ENCODE results near the gene ARFGAP3. TPM values are rescaled to one million over a fixed set of nuclear protein-coding genes. Genes with fewer than 3 reads are reported as not detected.
"Not testable (repeated sequence)": the region's sequence is repeated elsewhere in the genome, so short reads cannot be mapped to it uniquely, and the experiment has no call there.

Gene ARFGAP3
- total RNA-seq, 1 donor from 2014 or later: 38.0 TPM

DNA sequence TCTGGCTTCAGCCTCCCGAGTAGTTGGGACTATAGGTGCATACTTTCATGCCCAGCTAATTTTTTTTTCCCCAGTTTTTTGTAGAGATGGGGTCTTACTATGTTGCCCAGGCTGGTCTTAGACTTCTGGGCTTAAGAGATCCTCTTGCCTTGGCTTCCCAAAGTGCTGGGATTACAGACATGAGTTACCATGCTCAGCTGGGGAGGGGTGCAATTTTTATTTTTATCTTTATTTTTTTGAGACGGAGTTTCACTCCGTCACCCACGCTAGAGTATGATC lies 86.7 kb downstream of the ARFGAP3 start:
- H3K36me3 Mint-ChIP-seq (ENCODE audit: low read depth): no peaks in the 10 kb centered on the region
- no peak overlapping the region for H3K4me3 Mint-ChIP-seq
- H3K4me1 Mint-ChIP-seq (ENCODE audit: low read depth): no peaks in the 10 kb centered on the region
- H3K9me3 Mint-ChIP-seq: no peaks in the 10 kb centered on the region
- intact Hi-C loops (cut with micrococcal nuclease): no loop called here
- no peak overlapping the region for H3K27ac Mint-ChIP-seq
- no peaks in the 10 kb centered on the region for H3K27me3 Mint-ChIP-seq (ENCODE audit: insufficient read depth)
- no peak for DNase-seq (ENCODE audit: low spot score)

DNA sequence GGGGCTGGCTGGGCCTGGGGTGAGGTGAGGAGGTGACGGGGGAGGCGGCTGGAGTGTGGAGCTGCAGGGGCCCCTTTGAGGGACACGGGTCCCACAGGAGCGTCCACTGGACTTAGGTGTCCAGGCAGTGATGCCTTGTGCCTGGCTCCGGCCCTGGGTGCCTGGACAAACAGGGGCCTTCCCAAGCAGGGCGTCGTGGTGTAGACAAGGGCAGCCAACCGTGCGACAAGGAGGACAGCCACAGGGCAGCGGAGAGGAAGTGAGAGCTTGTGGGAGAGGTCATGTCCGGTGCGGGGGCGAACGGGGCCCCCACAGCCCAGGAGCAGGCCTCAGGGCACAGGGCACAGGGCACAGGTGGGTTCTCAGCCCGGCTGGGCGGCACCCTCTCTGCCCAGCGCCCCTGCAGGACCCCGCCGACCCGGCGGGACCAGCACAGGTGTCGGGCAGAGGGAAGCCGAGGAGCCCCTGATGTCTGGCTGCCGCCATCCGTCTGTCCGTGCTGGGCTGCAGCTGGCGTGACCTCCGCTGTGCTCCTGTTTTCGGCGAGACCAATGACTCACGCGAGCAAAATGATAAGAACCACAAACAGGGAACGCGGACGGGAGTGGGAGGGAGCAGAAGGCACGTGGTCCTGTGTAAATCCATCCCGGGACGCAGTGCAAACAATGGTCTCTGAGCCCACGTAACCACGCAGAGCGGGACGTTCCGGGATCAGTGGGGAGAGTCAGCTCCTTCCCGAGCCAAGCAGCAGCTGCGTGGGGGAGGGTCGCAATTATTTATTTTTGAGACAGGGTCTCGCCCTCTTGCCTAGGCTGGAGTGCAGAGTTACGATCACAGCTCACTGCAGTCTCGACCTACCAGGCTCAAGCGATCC lies 87.3 kb downstream of the ARFGAP3 start:
- no peak overlapping the region for H3K27ac Mint-ChIP-seq
- no peaks in the 10 kb centered on the region for H3K4me1 Mint-ChIP-seq (ENCODE audit: low read depth)
- no peaks in the 10 kb centered on the region for H3K9me3 Mint-ChIP-seq
- H3K27me3 Mint-ChIP-seq (ENCODE audit: insufficient read depth): no peaks in the 10 kb centered on the region
- no peaks in the 10 kb centered on the region for H3K36me3 Mint-ChIP-seq (ENCODE audit: low read depth)
- H3K4me3 Mint-ChIP-seq: no peak overlapping the region
- no peak for DNase-seq (ENCODE audit: low spot score)
- intact Hi-C loops (cut with micrococcal nuclease): no loop called here

DNA sequence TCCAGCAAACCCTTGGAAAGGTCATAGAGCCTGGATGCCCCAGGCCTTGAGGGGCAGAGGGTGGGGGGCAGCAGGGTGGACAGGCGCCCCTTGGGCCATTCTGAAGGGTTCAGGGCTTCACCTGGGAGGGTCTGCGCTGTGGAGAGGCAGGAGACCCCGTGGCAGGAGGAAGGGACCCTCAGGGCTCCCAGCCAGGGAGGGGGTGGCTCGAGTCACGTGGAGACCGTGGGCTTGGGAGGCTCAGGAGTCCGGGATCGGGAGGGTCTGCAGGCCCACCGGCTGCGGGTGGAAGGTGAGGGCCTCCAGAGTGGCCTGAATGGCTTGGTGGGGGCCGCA lies 87.9 kb downstream of the ARFGAP3 start:
- Mint-ChIP-seq H3K4me3 (no peak overlapping the region), H3K4me1 (ENCODE audit: low read depth) (no peaks in the 10 kb centered on the region), H3K36me3 (ENCODE audit: low read depth) (no peaks in the 10 kb centered on the region), H3K27ac (no peak overlapping the region), H3K27me3 (ENCODE audit: insufficient read depth) (no peaks in the 10 kb centered on the region), H3K9me3 (no peaks in the 10 kb centered on the region)
- no peak for DNase-seq (ENCODE audit: low spot score)
- intact Hi-C loops (cut with micrococcal nuclease): no loop called here

- H3K9me3 Mint-ChIP-seq: no peaks in the 10 kb centered on the region
- no peaks in the 10 kb centered on the region for H3K4me1 Mint-ChIP-seq (ENCODE audit: low read depth)
- H3K36me3 Mint-ChIP-seq (ENCODE audit: low read depth): no peaks in the 10 kb centered on the region
- H3K4me3 Mint-ChIP-seq: no peak overlapping the region
- intact Hi-C loops (cut with micrococcal nuclease): no loop called here
- H3K27ac Mint-ChIP-seq: no peak overlapping the region
- no peak for DNase-seq (ENCODE audit: low spot score)
- H3K27me3 Mint-ChIP-seq (ENCODE audit: insufficient read depth): no peaks in the 10 kb centered on the region
Measured at GRCh38 chr22:42768385-42769035, 88.6 kb downstream of the ARFGAP3 start.

DNA sequence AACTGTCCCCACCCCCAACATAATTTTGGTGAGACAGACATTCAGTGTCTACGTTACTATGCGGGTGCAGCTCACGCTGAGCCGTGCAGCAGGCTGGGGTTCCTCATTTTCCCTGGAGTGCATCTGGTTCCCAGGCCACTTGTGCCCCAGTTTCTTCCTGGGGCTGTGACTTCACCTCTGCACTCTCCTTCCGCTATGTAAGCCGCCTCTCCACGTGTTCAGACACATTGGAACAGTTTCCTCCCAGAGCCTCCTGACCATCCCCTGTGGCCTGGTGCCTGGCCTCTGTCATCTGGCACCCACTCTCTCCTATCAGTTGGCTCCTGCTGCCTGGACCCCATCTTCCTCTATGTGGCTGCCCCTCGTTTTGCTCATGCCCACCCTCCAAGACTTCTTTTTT lies 90.2 kb downstream of the ARFGAP3 start:
- H3K36me3 Mint-ChIP-seq (ENCODE audit: low read depth): no peaks in the 10 kb centered on the region
- no peaks in the 10 kb centered on the region for H3K27me3 Mint-ChIP-seq (ENCODE audit: insufficient read depth)
- DNase-seq (ENCODE audit: low spot score): no peak
- intact Hi-C loops (cut with micrococcal nuclease): no loop called here
- H3K4me3 Mint-ChIP-seq: no peak overlapping the region
- H3K27ac Mint-ChIP-seq: no peak overlapping the region
- no peaks in the 10 kb centered on the region for H3K4me1 Mint-ChIP-seq (ENCODE audit: low read depth)
- H3K9me3 Mint-ChIP-seq: no peaks in the 10 kb centered on the region

GRCh38 chr22:42764895-42765363 lies 92.1 kb downstream of the ARFGAP3 start:
- H3K27ac Mint-ChIP-seq: no peak overlapping the region
- DNase-seq (ENCODE audit: low spot score): no peak
- intact Hi-C loops (cut with micrococcal nuclease): no loop called here
- no peaks in the 10 kb centered on the region for H3K27me3 Mint-ChIP-seq (ENCODE audit: insufficient read depth)
- H3K36me3 Mint-ChIP-seq (ENCODE audit: low read depth): no peaks in the 10 kb centered on the region
- no peaks in the 10 kb centered on the region for H3K9me3 Mint-ChIP-seq
- no peak overlapping the region for H3K4me3 Mint-ChIP-seq
- no peaks in the 10 kb centered on the region for H3K4me1 Mint-ChIP-seq (ENCODE audit: low read depth)

GRCh38 chr22:42763965-42764480 lies 93.0 kb downstream of the ARFGAP3 start:
- H3K9me3 Mint-ChIP-seq: no peaks in the 10 kb centered on the region
- no peak for DNase-seq (ENCODE audit: low spot score)
- H3K4me1 Mint-ChIP-seq (ENCODE audit: low read depth): no peaks in the 10 kb centered on the region
- intact Hi-C loops (cut with micrococcal nuclease): no loop called here
- H3K27me3 Mint-ChIP-seq (ENCODE audit: insufficient read depth): no peaks in the 10 kb centered on the region
- no peak overlapping the region for H3K4me3 Mint-ChIP-seq
- H3K36me3 Mint-ChIP-seq (ENCODE audit: low read depth): no peaks in the 10 kb centered on the region
- H3K27ac Mint-ChIP-seq: no peak overlapping the region

DNA sequence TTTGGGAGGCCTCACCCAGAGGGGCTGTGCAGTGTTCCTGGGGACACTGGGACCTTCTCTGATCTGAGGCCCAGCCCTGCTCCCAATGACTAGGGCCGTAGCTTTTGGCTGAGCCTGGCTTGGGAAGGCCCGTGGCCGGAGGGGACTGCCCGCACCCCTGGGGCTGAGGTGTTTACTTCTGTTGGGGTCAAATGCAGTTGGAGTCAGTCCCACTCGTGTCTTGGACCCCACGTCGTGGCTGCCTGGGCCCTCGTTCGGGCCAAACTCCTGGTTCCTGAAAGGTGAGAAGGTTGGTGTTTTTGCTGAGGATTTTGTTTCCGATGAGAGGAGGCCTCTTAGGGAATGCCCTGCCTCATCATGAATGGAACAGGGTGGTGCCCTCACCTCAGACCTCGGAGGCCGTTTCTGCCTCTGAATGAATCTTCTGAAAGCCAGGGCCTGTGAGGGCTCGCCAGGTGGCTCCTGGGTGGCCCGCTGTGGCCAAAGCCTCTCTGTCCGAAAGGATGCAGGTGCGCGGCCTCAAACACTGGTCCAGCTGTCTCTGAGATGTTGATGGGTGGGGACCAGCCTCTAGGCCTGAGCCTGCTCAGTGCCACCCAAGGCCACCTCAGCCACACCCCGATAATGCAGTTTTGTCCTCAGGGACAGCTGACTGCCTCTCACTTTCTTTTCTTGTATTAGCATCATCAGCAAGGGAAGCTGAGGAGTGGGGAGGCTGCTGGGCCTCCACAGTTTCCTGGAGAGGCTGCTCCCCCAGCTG lies 96.1 kb downstream of the ARFGAP3 start:
- H3K27ac Mint-ChIP-seq: no peak overlapping the region
- no peak overlapping the region for H3K4me3 Mint-ChIP-seq
- no peaks in the 10 kb centered on the region for H3K36me3 Mint-ChIP-seq (ENCODE audit: low read depth)
- DNase-seq (ENCODE audit: low spot score): no peak
- no peaks in the 10 kb centered on the region for H3K9me3 Mint-ChIP-seq
- no peaks in the 10 kb centered on the region for H3K4me1 Mint-ChIP-seq (ENCODE audit: low read depth)
- peaks cover 5% of the 10 kb centered on the region for H3K27me3 Mint-ChIP-seq (ENCODE audit: insufficient read depth)
- intact Hi-C loops (cut with micrococcal nuclease): no loop called here

- H3K4me1 Mint-ChIP-seq (ENCODE audit: low read depth): no peaks in the 10 kb centered on the region
- H3K9me3 Mint-ChIP-seq: no peaks in the 10 kb centered on the region
- H3K4me3 Mint-ChIP-seq: no peak overlapping the region
- no peak for DNase-seq (ENCODE audit: low spot score)
- no peaks in the 10 kb centered on the region for H3K36me3 Mint-ChIP-seq (ENCODE audit: low read depth)
- no peak overlapping the region for H3K27ac Mint-ChIP-seq
- intact Hi-C loops (cut with micrococcal nuclease): no loop called here
- peaks cover 5% of the 10 kb centered on the region for H3K27me3 Mint-ChIP-seq (ENCODE audit: insufficient read depth)
Measured at GRCh38 chr22:42758931-42759629, 98.0 kb downstream of the ARFGAP3 start.

DNA sequence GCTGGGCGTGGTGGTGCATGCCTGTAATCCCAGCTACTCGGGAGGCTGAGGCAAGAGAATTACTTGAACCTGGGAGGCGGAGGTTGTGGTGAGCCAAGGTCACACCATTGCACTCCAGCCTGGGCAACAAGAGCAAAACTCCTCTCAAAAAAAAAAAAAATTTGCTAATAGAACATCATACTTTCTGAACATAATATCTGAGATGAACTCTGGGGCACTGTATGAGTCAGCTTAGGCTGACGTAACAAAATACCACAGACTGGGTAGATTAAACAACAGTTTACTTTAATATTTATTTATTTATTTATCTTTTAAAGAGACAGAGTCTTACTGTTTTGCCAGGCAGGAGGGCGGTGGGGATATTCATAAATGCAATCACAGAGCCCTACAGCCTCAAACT lies 101.5 kb downstream of the ARFGAP3 start:
- H3K4me3 Mint-ChIP-seq; intact Hi-C loops (cut with micrococcal nuclease); H3K9me3 Mint-ChIP-seq; H3K4me1 Mint-ChIP-seq (ENCODE audit: low read depth); DNase-seq (ENCODE audit: low spot score); H3K27ac Mint-ChIP-seq; H3K27me3 Mint-ChIP-seq (ENCODE audit: insufficient read depth); H3K36me3 Mint-ChIP-seq (ENCODE audit: low read depth): not testable (repeated sequence)

DNA sequence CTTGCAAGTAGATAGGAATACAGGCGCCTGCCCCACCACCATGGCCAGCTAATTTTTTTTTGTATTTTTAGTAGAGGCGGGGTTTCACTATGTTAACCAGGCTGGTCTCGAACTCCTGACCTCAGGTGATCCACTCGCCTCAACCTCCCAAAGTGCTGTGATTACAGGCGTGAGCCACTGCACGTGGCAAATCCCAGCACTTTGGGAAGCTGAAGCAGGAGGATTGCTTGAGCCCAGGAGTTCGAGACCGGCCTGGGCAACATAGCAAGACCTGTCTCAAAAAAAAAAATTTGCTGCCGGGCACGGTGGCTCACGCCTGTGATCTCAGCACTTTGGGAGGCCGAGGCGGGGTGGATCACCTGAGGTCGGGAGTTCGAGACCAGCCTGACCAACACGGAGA lies 102.0 kb downstream of the ARFGAP3 start:
- intact Hi-C loops (cut with micrococcal nuclease); H3K4me3 Mint-ChIP-seq; H3K9me3 Mint-ChIP-seq; H3K27me3 Mint-ChIP-seq (ENCODE audit: insufficient read depth); H3K4me1 Mint-ChIP-seq (ENCODE audit: low read depth); H3K36me3 Mint-ChIP-seq (ENCODE audit: low read depth); DNase-seq (ENCODE audit: low spot score); H3K27ac Mint-ChIP-seq: not testable (repeated sequence)

GRCh38 chr22:42754658-42755057 lies 102.4 kb downstream of the ARFGAP3 start:
- Mint-ChIP-seq H3K36me3 (ENCODE audit: low read depth) (no peaks in the 10 kb centered on the region), H3K27ac (no peak overlapping the region), H3K4me3 (no peak overlapping the region), H3K4me1 (ENCODE audit: low read depth) (no peaks in the 10 kb centered on the region), H3K9me3 (no peaks in the 10 kb centered on the region), H3K27me3 (ENCODE audit: insufficient read depth) (peaks cover 5% of the 10 kb centered on the region)
- intact Hi-C loops (cut with micrococcal nuclease): no loop called here
- DNase-seq (ENCODE audit: low spot score): no peak
